B cell (primary cell): Measurements from ENCODE around the gene CCDC14.

ENCODE experiments used
- CTCF ChIP-seq: fragments of 200-600 bp; IDR thresholded peaks from one replicate; pipeline ENCODE4 v1.8.0; 2022; ENCODE audit warnings: antibody characterized with exemption, mild to moderate bottlenecking
- EZH2 ChIP-seq: IDR thresholded peaks from 2 replicates; pipeline ENCODE4 v1.6.1; 2012; ENCODE audit warnings: borderline replicate concordance, low read depth, mild to moderate bottlenecking, moderate library complexity, low read length; ENCODE audit not compliant: insufficient read depth, poor library complexity, severe bottlenecking

- TF ChIP-seq CTCF: no peak
- TF ChIP-seq EZH2: no peak
These were observed 46.2 kb downstream of the CCDC14 start for GRCh38 chr3:123914829-123915228.
